Stimulated activated CD8-positive, alpha-beta memory T cell treated with anti-CD3 and anti-CD28 coated beads, Interleukin-12 subunit alpha, Interleukin-12 subunit beta, amount 100 ng/mL, for 24 hours (primary cell): ENCODE measurements around the gene BSND.
"Not testable (repeated sequence)": the region's sequence is repeated elsewhere in the genome, so short reads cannot be mapped to it uniquely, and the experiment has no call there.

Experiments used
- DNase-seq: peaks from one replicate; pipeline ENCODE4 v3.0.0-alpha.2; 2020; ENCODE audit errors: extremely low read depth

Gene BSND

GRCh38 chr1:54998677-54999076 lies at the start of gene BSND:
TSS of gene BSND (plus strand) at chr1:54998933. CDS start at chr1:54999187, 254 bp downstream.
- no peak for DNase-seq

- no peak for DNase-seq
Observed at GRCh38 chr1:54949053-54949452, 49.7 kb upstream of the BSND start.

GRCh38 chr1:54950006-54950368 lies 48.7 kb upstream of the BSND start:
- DNase-seq = no peak

- no peak for DNase-seq
Observed at GRCh38 chr1:54950369-54951163, 48.2 kb upstream of the BSND start.

- DNase-seq = no peak
Observed at GRCh38 chr1:54951810-54952226, 46.9 kb upstream of the BSND start.

- DNase-seq = no peak
Observed at GRCh38 chr1:54952950-54953718, 45.6 kb upstream of the BSND start.

- DNase-seq = no peak
Observed at GRCh38 chr1:54953846-54954245, 44.9 kb upstream of the BSND start.

- no peak for DNase-seq
Observed at GRCh38 chr1:54955359-54955758, 43.4 kb upstream of the BSND start.

GRCh38 chr1:54956726-54957125 lies 42.0 kb upstream of the BSND start:
- no peak for DNase-seq

- no peak for DNase-seq
Observed at GRCh38 chr1:54959241-54959640, 39.5 kb upstream of the BSND start.

- no peak for DNase-seq
Observed at GRCh38 chr1:54962612-54963395, 35.9 kb upstream of the BSND start.

- not testable (repeated sequence) for DNase-seq
Observed at GRCh38 chr1:54963829-54964228, 34.9 kb upstream of the BSND start.

- no peak for DNase-seq
Observed at GRCh38 chr1:54965624-54966340, 33.0 kb upstream of the BSND start.

- no peak for DNase-seq
Observed at GRCh38 chr1:54967372-54967771, 31.4 kb upstream of the BSND start.

GRCh38 chr1:54968551-54968950 lies 30.2 kb upstream of the BSND start:
- DNase-seq = no peak

- DNase-seq = no peak
Observed at GRCh38 chr1:54969879-54970278, 28.9 kb upstream of the BSND start.

GRCh38 chr1:54970901-54971300 lies 27.8 kb upstream of the BSND start:
- DNase-seq = no peak

GRCh38 chr1:54971317-54971791 lies 27.4 kb upstream of the BSND start:
- DNase-seq = no peak

GRCh38 chr1:54972436-54972835 lies 26.3 kb upstream of the BSND start:
- DNase-seq = no peak

GRCh38 chr1:54973205-54973921 lies 25.4 kb upstream of the BSND start:
- DNase-seq = no peak
